ENCODE results near the gene STX1A. TPM values are rescaled to one million over a fixed set of nuclear protein-coding genes. Genes with fewer than 3 reads are reported as not detected.

Gene STX1A
- total RNA-seq, 2 experiments from 2014 or later: 5.3 to 5.7 TPM

DNA sequence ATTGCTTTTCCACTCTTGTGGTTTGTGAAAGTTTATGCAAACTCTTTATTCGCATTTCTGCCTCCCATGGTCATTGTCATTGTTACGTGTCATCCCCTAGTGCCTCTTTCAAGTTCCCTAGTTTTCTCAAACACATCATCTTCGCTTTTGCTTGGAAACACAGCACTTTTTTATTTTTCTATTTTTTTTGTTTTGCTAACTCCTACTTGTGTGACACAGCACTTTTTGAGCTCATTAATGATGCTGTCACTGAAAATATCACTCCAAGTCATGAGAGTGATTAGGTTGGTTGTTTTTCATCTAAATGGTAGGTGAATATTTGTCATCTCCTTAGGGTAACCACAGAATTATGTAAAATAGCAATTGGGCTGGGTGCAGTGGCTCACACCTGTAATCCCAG is 8.5 kb upstream of the STX1A start:
- CTCF ChIA-PET (ENCODE audit: unreplicated experiment): interaction anchor here (1.2 kb wide), 1 partner anchor 10 kb away, joined by 3 read pairs; the partner anchor contains the start of gene ABHD11
- H3K4me2 ChIP-seq (ENCODE audit: low read length): no peak overlapping the region

DNA sequence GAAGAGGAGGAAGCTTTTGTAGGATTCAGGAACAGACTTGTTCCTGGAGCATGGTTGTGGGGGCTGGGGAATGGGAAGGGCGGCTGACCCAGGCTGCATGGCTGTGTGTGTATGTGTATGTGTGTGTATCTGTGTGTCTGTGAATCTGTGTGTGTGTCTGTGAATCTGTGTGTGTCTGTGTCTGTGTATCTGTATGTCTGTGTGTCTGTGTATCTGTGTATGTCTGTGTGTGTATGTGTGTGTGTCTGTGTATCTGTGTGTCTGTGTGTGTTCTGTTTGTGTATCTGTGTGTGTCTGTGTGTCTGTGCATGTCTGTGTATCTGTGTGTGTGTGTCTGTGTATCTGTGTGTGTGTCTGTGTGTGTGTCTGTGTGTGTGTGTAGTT is 6.6 kb upstream of the STX1A start:
- CTCF ChIA-PET (ENCODE audit: unreplicated experiment): interaction anchor here (0.6 kb wide), 1 partner anchor 148 kb away, joined by 5 read pairs; the partner anchor contains the start of gene TBL2
- Histone ChIP-seq H3K36me3 (ENCODE audit: insufficient read depth, low read length) (no peaks in the 10 kb centered on the region), H2AFZ (ENCODE audit: low read length) (no peak overlapping the region), H3K4me2 (ENCODE audit: low read length) (no peak overlapping the region), H3K9me2 (ENCODE audit: insufficient read depth, low read length) (no peaks in the 10 kb centered on the region), H4K20me1 (ENCODE audit: insufficient read depth, low read length) (no peaks in the 10 kb centered on the region), H3K9me3 (ENCODE audit: low read length) (no peaks in the 10 kb centered on the region), H3K4me1 (ENCODE audit: insufficient read depth, low read length, poor library complexity, severe bottlenecking) (peaks cover 7% of the 10 kb centered on the region), H3K27ac (ENCODE audit: low read depth, low read length, poor library complexity, severe bottlenecking) (no peak overlapping the region), H3K79me2 (ENCODE audit: insufficient read depth, low read depth, low read length) (no peaks in the 10 kb centered on the region), H3K4me3 (ENCODE audit: low read depth, low read length, poor library complexity, severe bottlenecking) (no peak overlapping the region)
- POLR2A ChIA-PET: interaction anchor here (0.6 kb wide), 1 partner anchor 95 kb away, joined by 5 read pairs; no protein-coding TSS in a partner anchor
- no peak for DNase-seq (ENCODE audit: low spot score)
- no TSS peak for BruUV-seq (replicated peaks)
- TF ChIP-seq, protein P1, sequence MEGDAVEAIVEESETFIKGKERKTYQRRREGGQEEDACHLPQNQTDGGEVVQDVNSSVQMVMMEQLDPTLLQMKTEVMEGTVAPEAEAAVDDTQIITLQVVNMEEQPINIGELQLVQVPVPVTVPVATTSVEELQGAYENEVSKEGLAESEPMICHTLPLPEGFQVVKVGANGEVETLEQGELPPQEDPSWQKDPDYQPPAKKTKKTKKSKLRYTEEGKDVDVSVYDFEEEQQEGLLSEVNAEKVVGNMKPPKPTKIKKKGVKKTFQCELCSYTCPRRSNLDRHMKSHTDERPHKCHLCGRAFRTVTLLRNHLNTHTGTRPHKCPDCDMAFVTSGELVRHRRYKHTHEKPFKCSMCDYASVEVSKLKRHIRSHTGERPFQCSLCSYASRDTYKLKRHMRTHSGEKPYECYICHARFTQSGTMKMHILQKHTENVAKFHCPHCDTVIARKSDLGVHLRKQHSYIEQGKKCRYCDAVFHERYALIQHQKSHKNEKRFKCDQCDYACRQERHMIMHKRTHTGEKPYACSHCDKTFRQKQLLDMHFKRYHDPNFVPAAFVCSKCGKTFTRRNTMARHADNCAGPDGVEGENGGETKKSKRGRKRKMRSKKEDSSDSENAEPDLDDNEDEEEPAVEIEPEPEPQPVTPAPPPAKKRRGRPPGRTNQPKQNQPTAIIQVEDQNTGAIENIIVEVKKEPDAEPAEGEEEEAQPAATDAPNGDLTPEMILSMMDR (conservative IDR thresholded peaks at IDR 0.05; ENCODE audit: low read length): no peak; the same call in 1 of the 2 replicates
- intact Hi-C loops (cut with micrococcal nuclease; ENCODE audit: unreplicated experiment): loop anchor here (10.0 kb wide), 1 partner anchor 271 kb away; no protein-coding TSS in a partner anchor

More for the DNA sequence above, 8.5 kb upstream of the STX1A start:
- no peaks in the 10 kb centered on the region for H3K79me2 ChIP-seq (ENCODE audit: insufficient read depth, low read depth, low read length)
- TF ChIP-seq, protein P1 (conservative IDR thresholded peaks at IDR 0.05; ENCODE audit: low read length): no peak
- no peak for TF ChIP-seq EZH2phosphoT487 (IDR thresholded peaks at IDR 0.05; ENCODE audit: borderline replicate concordance, low read depth, low read length)
- intact Hi-C loops (cut with micrococcal nuclease; ENCODE audit: unreplicated experiment): loop anchor here (10.0 kb wide), 1 partner anchor 273 kb away; no protein-coding TSS in a partner anchor
- POLR2A ChIA-PET: no interaction called here
- no TSS peak for BruUV-seq (replicated peaks)
- no peaks in the 10 kb centered on the region for H3K9me3 ChIP-seq (ENCODE audit: low read length)
- no peaks in the 10 kb centered on the region for H4K20me1 ChIP-seq (ENCODE audit: insufficient read depth, low read length)
- no peak overlapping the region for H3K4me3 ChIP-seq (ENCODE audit: low read depth, low read length, poor library complexity, severe bottlenecking)
- DNase-seq (ENCODE audit: low spot score): no peak
- H3K36me3 ChIP-seq (ENCODE audit: insufficient read depth, low read length): no peaks in the 10 kb centered on the region
- peaks cover 7% of the 10 kb centered on the region for H3K4me1 ChIP-seq (ENCODE audit: insufficient read depth, low read length, poor library complexity, severe bottlenecking)
- H2AFZ ChIP-seq (ENCODE audit: low read length): no peak overlapping the region
- H3K9me2 ChIP-seq (ENCODE audit: insufficient read depth, low read length): no peaks in the 10 kb centered on the region
- H3K27ac ChIP-seq (ENCODE audit: low read depth, low read length, poor library complexity, severe bottlenecking): no peak overlapping the region

DNA sequence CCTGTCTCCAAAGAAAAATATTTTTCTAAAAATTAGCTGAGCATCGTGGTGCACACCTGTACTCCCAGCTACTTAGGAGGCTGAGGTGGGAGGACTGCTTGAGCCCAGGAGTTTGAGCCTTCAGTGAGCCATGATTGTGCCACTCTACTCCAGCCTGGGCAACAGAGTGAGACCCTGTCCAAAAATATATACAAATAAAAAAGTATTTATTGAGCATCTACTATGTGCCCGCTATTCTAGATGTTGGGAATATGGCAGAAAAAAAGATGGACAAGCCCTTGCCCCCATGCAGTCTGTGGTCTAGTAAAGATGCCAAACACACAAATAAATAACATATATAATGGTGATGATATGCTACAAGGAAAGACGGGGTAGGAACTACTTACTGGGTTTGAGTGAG is 4.3 kb upstream of the STX1A start:
- no peak overlapping the region for H3K4me3 ChIP-seq (ENCODE audit: low read depth, low read length, poor library complexity, severe bottlenecking)
- no peak overlapping the region for H2AFZ ChIP-seq (ENCODE audit: low read length)
- BruUV-seq (replicated peaks): no TSS peak
- peaks cover 9% of the 10 kb centered on the region for H3K4me1 ChIP-seq (ENCODE audit: insufficient read depth, low read length, poor library complexity, severe bottlenecking)
- no peak overlapping the region for H3K27ac ChIP-seq (ENCODE audit: low read depth, low read length, poor library complexity, severe bottlenecking)
- H3K79me2 ChIP-seq (ENCODE audit: insufficient read depth, low read depth, low read length): no peaks in the 10 kb centered on the region
- ChIA-PET POLR2A (interaction anchor here (0.6 kb wide), 1 partner anchor 8 kb away, joined by 3 read pairs; no protein-coding TSS in a partner anchor), CTCF (ENCODE audit: unreplicated experiment) (no interaction called here)
- no peaks in the 10 kb centered on the region for H4K20me1 ChIP-seq (ENCODE audit: insufficient read depth, low read length)
- no peaks in the 10 kb centered on the region for H3K36me3 ChIP-seq (ENCODE audit: insufficient read depth, low read length)
- H3K9me2 ChIP-seq (ENCODE audit: insufficient read depth, low read length): no peaks in the 10 kb centered on the region
- TF ChIP-seq, protein P1 (conservative IDR thresholded peaks at IDR 0.05; ENCODE audit: low read length): no peak
- TF ChIP-seq EZH2phosphoT487 (IDR thresholded peaks at IDR 0.05; ENCODE audit: borderline replicate concordance, low read depth, low read length): no peak
- no peaks in the 10 kb centered on the region for H3K9me3 ChIP-seq (ENCODE audit: low read length)
- no peak overlapping the region for H3K4me2 ChIP-seq (ENCODE audit: low read length)
- DNase-seq (ENCODE audit: low spot score): no peak
- intact Hi-C loops (cut with micrococcal nuclease; ENCODE audit: unreplicated experiment): loop anchor here (2.0 to 10.0 kb wide), 2 partner anchors 41 to 269 kb away; partner anchors contain the start of genes BUD23 and DNAJC30

Measured in OCI-LY7 (cell line).